Adrenal gland (tissue), 5 donors: ENCODE results near the gene GPX1.

ENCODE experiments used
- POLR2A ChIP-seq, 2 donors: fragments of 450-650 bp; IDR thresholded peaks; one replicate each; pipeline ENCODE4 v1.6.1; 2017; ENCODE audit warnings: antibody characterized with exemption in 2 of 2, mild to moderate bottlenecking in 2 of 2, moderate library complexity in 1 of 2
- TF ChIP-seq, protein P1 (sequence below), 6 experiments: fragments of 450-650 bp in 4 of 6; fragments of 200-600 bp in 2 of 6; sonication (generic) in 1 of 6; IDR thresholded peaks; 1 replicate in 5 of 6; 2 replicates in 1 of 6; pipeline versions ENCODE4 v1.5.1 to v1.8.0; 2016 to 2021; ENCODE audit warnings: antibody characterized with exemption in 6 of 6, mild to moderate bottlenecking in 2 of 6, moderate library complexity in 1 of 6
- donor health status: DM: no; HTN: no; CAD: no.

DNA sequence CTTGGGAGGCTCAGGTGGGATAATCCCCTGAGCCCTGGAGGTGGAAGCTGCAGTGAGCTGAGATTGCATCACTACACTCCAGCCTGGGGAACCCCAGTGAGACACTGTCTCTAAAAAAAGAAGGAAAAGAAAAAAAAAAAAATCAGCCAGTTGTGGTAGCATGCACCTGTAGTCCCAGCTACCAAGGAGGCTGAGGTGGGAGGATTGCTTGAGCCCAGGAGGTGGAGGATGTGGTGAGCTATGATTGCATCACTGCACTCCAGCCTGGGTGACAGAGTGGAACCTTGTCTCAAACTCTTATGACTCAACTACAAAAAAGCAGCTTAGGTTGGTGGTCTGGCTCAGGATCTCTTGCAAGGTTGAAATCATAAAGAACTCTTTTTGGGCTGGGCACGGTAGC is 19.3 kb upstream of the GPX1 start:
- TF ChIP-seq POLR2A (IDR thresholded peaks at IDR 0.05) = no peak
- TF ChIP-seq, protein P1, sequence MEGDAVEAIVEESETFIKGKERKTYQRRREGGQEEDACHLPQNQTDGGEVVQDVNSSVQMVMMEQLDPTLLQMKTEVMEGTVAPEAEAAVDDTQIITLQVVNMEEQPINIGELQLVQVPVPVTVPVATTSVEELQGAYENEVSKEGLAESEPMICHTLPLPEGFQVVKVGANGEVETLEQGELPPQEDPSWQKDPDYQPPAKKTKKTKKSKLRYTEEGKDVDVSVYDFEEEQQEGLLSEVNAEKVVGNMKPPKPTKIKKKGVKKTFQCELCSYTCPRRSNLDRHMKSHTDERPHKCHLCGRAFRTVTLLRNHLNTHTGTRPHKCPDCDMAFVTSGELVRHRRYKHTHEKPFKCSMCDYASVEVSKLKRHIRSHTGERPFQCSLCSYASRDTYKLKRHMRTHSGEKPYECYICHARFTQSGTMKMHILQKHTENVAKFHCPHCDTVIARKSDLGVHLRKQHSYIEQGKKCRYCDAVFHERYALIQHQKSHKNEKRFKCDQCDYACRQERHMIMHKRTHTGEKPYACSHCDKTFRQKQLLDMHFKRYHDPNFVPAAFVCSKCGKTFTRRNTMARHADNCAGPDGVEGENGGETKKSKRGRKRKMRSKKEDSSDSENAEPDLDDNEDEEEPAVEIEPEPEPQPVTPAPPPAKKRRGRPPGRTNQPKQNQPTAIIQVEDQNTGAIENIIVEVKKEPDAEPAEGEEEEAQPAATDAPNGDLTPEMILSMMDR (IDR thresholded peaks at IDR 0.05) = no peak
